GM12878 (cell line): ENCODE measurements around the gene ARHGEF11.

Experiments
- CHD1 ChIP-seq: IDR thresholded peaks from 2 replicates; pipeline ENCODE4 v1.6.1; 2012; ENCODE audit warnings: low read depth, low read length, improper control_type of control experiment
- EP300 ChIP-seq, 2 experiments: fragments of 150-350 bp in 1 of 2; IDR thresholded peaks; 2 replicates each; pipeline ENCODE4 v1.6.1; 2011 to 2012; ENCODE audit warnings: low read depth in 2 of 2, low read length in 2 of 2, borderline replicate concordance in 1 of 2, improper control_type of control experiment in 1 of 2, inconsistent platforms in 1 of 2; ENCODE audit not compliant: control insufficient read depth in 1 of 2
- EZH2 ChIP-seq: IDR thresholded peaks from 2 replicates; pipeline ENCODE4 v1.6.1; 2012; ENCODE audit warnings: low read depth, mild to moderate bottlenecking, control low read depth, inconsistent platforms, low read length, borderline replicate concordance; ENCODE audit not compliant: control insufficient read depth
- MTA2 ChIP-seq: fragments of 450-650 bp; IDR thresholded peaks from 2 replicates; pipeline ENCODE4 v1.6.1; 2016; ENCODE audit warnings: low read depth, mild to moderate bottlenecking, moderate library complexity
- MXI1 ChIP-seq: fragments of 150-350 bp; IDR thresholded peaks from 2 replicates; pipeline ENCODE4 v1.6.1; 2011; ENCODE audit warnings: low read depth, mild to moderate bottlenecking, inconsistent platforms, low read length, improper control_type of control experiment
- POLR2AphosphoS2 ChIP-seq: IDR thresholded peaks from 2 replicates; pipeline ENCODE4 v1.6.1; 2011; ENCODE audit warnings: low read depth, mild to moderate bottlenecking, low read length, improper control_type of control experiment, moderate library complexity
- RAD21 ChIP-seq: IDR thresholded peaks from 2 replicates; pipeline ENCODE4 v1.6.1; 2011; ENCODE audit warnings: mild to moderate bottlenecking, low read depth, low read length, moderate library complexity; ENCODE audit not compliant: insufficient read depth
- ZNF274 ChIP-seq: IDR thresholded peaks from one replicate; pipeline ENCODE4 v1.8.0; 2011; ENCODE audit not compliant: insufficient read length, insufficient read depth
- TF ChIP-seq, protein P1 (sequence below), 3 experiments: IDR thresholded peaks in 2 of 3; conservative IDR thresholded peaks in 1 of 3; 2 replicates each; pipeline ENCODE4 v1.5.1; 2011; ENCODE audit warnings: low read depth in 3 of 3, low read length in 3 of 3, mild to moderate bottlenecking in 3 of 3, control low read depth in 2 of 3, moderate library complexity in 2 of 3, inconsistent platforms in 1 of 3, mixed read lengths in 1 of 3; ENCODE audit not compliant: control insufficient read depth in 2 of 3, insufficient read depth in 1 of 3; ENCODE audit errors: extremely low read depth in 1 of 3
- TF ChIP-seq, protein P2 (sequence below): IDR thresholded peaks from 2 replicates; pipeline ENCODE4 v1.6.1; 2012; ENCODE audit warnings: low read depth, low read length, improper control_type of control experiment

DNA sequence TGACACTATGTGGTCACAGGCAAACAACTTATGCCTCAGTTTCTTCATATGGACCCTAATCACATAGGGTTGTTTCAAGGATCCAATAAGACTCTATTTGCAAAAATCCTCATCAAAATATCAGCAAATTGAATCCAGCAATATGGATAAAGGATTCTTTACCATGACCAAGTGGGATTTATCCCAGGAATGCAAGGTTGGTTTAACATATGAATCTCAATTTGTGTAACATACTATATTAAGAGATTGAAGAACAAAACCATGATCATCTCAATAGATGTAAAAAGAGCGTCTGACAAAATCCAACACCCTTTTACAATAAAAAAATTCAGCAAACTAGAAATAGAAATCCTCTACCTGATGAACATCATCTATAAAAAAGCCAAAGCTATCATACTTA is 23.9 kb downstream of the ARHGEF11 start:
- no peak for TF ChIP-seq EP300 (IDR thresholded peaks at IDR 0.05; ENCODE audit: borderline replicate concordance in 1 of 2, control insufficient read depth in 1 of 2, low read depth in 2 of 2, low read length in 2 of 2)
- TF ChIP-seq MXI1 = no peak
- TF ChIP-seq, protein P1, sequence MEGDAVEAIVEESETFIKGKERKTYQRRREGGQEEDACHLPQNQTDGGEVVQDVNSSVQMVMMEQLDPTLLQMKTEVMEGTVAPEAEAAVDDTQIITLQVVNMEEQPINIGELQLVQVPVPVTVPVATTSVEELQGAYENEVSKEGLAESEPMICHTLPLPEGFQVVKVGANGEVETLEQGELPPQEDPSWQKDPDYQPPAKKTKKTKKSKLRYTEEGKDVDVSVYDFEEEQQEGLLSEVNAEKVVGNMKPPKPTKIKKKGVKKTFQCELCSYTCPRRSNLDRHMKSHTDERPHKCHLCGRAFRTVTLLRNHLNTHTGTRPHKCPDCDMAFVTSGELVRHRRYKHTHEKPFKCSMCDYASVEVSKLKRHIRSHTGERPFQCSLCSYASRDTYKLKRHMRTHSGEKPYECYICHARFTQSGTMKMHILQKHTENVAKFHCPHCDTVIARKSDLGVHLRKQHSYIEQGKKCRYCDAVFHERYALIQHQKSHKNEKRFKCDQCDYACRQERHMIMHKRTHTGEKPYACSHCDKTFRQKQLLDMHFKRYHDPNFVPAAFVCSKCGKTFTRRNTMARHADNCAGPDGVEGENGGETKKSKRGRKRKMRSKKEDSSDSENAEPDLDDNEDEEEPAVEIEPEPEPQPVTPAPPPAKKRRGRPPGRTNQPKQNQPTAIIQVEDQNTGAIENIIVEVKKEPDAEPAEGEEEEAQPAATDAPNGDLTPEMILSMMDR (IDR thresholded peaks at IDR 0.05 in 2 of 3, conservative IDR thresholded peaks at IDR 0.05 in 1 of 3; ENCODE audit: control insufficient read depth in 2 of 3, extremely low read depth in 1 of 3, insufficient read depth in 1 of 3, low read depth in 3 of 3, low read length in 3 of 3) = no peak
- TF ChIP-seq ZNF274 = no peak
- no peak for TF ChIP-seq MTA2
- no peak for TF ChIP-seq RAD21
- TF ChIP-seq CHD1 = no peak
- no peak for TF ChIP-seq EZH2
- TF ChIP-seq POLR2AphosphoS2 = no peak
- TF ChIP-seq, protein P2, sequence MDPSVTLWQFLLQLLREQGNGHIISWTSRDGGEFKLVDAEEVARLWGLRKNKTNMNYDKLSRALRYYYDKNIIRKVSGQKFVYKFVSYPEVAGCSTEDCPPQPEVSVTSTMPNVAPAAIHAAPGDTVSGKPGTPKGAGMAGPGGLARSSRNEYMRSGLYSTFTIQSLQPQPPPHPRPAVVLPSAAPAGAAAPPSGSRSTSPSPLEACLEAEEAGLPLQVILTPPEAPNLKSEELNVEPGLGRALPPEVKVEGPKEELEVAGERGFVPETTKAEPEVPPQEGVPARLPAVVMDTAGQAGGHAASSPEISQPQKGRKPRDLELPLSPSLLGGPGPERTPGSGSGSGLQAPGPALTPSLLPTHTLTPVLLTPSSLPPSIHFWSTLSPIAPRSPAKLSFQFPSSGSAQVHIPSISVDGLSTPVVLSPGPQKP = no peak
